Ishikawa (cell line): ENCODE measurements around the gene METAP2.

ENCODE experiments used
- CEBPB ChIP-seq: IDR thresholded peaks from 2 replicates; pipeline ENCODE4 v1.6.1; 2012
- CREB1 ChIP-seq: IDR thresholded peaks from 2 replicates; pipeline ENCODE4 v1.6.1; 2012; ENCODE audit warnings: low read depth
- EGR1 ChIP-seq: IDR thresholded peaks from 2 replicates; pipeline ENCODE4 v1.6.1; 2012
- EP300 ChIP-seq: IDR thresholded peaks from 2 replicates; pipeline ENCODE4 v1.6.1; 2012; ENCODE audit warnings: borderline replicate concordance
- FOXM1 ChIP-seq: IDR thresholded peaks from 2 replicates; pipeline ENCODE4 v1.6.1; 2012; ENCODE audit warnings: low read depth, borderline replicate concordance
- MAX ChIP-seq: IDR thresholded peaks from 2 replicates; pipeline ENCODE4 v1.6.1; 2012
- NFIC ChIP-seq: IDR thresholded peaks from 2 replicates; pipeline ENCODE4 v1.6.1; 2012
- RAD21 ChIP-seq: IDR thresholded peaks from 2 replicates; pipeline ENCODE4 v1.6.1; 2012; ENCODE audit warnings: low read depth
- REST ChIP-seq: IDR thresholded peaks from 2 replicates; pipeline ENCODE4 v1.6.1; 2012; ENCODE audit warnings: low read depth, mild to moderate bottlenecking
- TAF1 ChIP-seq: IDR thresholded peaks from 2 replicates; pipeline ENCODE4 v1.6.1; 2012; ENCODE audit warnings: low read depth, mild to moderate bottlenecking
- TCF12 ChIP-seq: IDR thresholded peaks from 2 replicates; pipeline ENCODE4 v1.6.1; 2012; ENCODE audit warnings: low read depth
- TEAD4 ChIP-seq: IDR thresholded peaks from 2 replicates; pipeline ENCODE4 v1.6.1; 2012
- USF1 ChIP-seq: IDR thresholded peaks from 2 replicates; pipeline ENCODE4 v1.6.1; 2012
- YY1 ChIP-seq: IDR thresholded peaks from 2 replicates; pipeline ENCODE4 v1.6.1; 2012; ENCODE audit warnings: low read depth
- ZBTB7A ChIP-seq: IDR thresholded peaks from 2 replicates; pipeline ENCODE4 v1.6.1; 2012; ENCODE audit warnings: low read depth

The METAP2 gene

GRCh38 chr12:95494888-95495287 is 20.9 kb downstream of the METAP2 start:
- TF ChIP-seq YY1 (no peak), CREB1 (no peak), MAX (no peak), CEBPB (no peak), EGR1 (no peak), NFIC (no peak), EP300 (no peak), REST (no peak), TEAD4 (no peak)

- TF ChIP-seq TCF12: no peak
- TF ChIP-seq ZBTB7A: no peak
- TF ChIP-seq TEAD4: no peak
- TF ChIP-seq REST: no peak
- no peak for TF ChIP-seq EGR1
- TF ChIP-seq CREB1: no peak
Observed at GRCh38 chr12:95495433-95495832, 21.5 kb downstream of the METAP2 start.

GRCh38 chr12:95497031-95497430 is 23.1 kb downstream of the METAP2 start:
- TF ChIP-seq TEAD4: no peak
- TF ChIP-seq REST: no peak
- TF ChIP-seq FOXM1: no peak
- no peak for TF ChIP-seq MAX
- no peak for TF ChIP-seq CEBPB
- TF ChIP-seq EP300: no peak
- TF ChIP-seq YY1: no peak
- no peak for TF ChIP-seq NFIC
- no peak for TF ChIP-seq RAD21
- TF ChIP-seq EGR1: no peak
- no peak for TF ChIP-seq TCF12
- no peak for TF ChIP-seq CREB1
- TF ChIP-seq USF1: no peak

- no peak for TF ChIP-seq USF1
- TF ChIP-seq ZBTB7A: no peak
- no peak for TF ChIP-seq REST
- no peak for TF ChIP-seq CEBPB
- no peak for TF ChIP-seq EGR1
- no peak for TF ChIP-seq TAF1
Observed at GRCh38 chr12:95498968-95499367, 25.0 kb downstream of the METAP2 start.
